ENCODE results near the gene ITLN2.
"Not testable (repeated sequence)": the region's sequence is repeated elsewhere in the genome, so short reads cannot be mapped to it uniquely, and the experiment has no call there.

The ITLN2 gene

DNA sequence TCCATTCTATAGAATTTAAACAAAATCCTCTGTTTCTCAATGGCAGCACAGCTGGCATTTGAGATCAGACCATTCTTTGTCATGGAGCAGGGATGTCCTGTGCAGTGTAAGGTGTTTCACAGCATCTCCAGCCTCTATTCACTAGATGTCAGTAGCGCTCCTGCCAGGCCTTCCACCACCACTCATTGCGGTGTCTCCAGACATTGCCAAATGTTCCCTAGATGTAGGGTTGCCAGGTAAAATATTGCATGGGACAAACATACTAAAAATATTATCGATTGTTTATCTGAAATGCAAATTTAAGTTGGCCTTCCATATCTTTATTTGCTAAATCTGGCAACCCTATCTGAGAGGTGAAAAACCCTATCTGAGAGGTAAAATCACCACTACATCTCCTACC is 11.7 kb downstream of the ITLN2 start:
- H3K4me3 ChIP-seq (ENCODE audit: low read depth, low read length): no peak overlapping the region
- peak; percentile 18 for DNase-seq (ENCODE audit: low read depth)
- no peak for TF ChIP-seq POLR2A (IDR thresholded peaks at IDR 0.05; ENCODE audit: extremely low read depth, insufficient read length)
- TF ChIP-seq, protein P1, sequence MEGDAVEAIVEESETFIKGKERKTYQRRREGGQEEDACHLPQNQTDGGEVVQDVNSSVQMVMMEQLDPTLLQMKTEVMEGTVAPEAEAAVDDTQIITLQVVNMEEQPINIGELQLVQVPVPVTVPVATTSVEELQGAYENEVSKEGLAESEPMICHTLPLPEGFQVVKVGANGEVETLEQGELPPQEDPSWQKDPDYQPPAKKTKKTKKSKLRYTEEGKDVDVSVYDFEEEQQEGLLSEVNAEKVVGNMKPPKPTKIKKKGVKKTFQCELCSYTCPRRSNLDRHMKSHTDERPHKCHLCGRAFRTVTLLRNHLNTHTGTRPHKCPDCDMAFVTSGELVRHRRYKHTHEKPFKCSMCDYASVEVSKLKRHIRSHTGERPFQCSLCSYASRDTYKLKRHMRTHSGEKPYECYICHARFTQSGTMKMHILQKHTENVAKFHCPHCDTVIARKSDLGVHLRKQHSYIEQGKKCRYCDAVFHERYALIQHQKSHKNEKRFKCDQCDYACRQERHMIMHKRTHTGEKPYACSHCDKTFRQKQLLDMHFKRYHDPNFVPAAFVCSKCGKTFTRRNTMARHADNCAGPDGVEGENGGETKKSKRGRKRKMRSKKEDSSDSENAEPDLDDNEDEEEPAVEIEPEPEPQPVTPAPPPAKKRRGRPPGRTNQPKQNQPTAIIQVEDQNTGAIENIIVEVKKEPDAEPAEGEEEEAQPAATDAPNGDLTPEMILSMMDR (IDR thresholded peaks at IDR 0.05; ENCODE audit: low read depth, low read length): no peak
- TF ChIP-seq, protein P2, sequence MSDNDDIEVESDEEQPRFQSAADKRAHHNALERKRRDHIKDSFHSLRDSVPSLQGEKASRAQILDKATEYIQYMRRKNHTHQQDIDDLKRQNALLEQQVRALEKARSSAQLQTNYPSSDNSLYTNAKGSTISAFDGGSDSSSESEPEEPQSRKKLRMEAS (IDR thresholded peaks at IDR 0.05; ENCODE audit: low read depth, low read length): no peak
- no peak for TF ChIP-seq MYC (IDR thresholded peaks at IDR 0.05; ENCODE audit: low read depth, low read length)

DNA sequence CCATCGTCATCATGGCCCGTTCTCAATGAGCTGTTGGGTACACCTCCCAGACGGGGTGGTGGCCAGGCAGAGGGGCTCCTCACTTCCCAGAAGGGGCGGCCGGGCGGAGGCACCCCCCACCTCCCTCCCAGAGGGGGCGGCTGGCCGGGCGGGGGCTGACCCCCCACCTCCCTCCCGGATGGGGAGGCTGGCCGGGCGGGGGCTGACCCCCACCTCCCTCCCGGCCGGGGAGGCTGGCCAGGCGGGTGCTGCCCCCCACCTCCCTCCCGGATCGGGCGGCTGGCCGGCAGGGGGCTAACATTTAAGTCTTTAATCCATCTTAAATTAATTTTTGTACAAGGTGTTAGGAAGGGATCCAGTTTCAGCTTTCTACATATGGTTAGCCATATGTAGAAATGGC is 17.9 kb downstream of the ITLN2 start:
- H3K4me3 ChIP-seq (ENCODE audit: low read depth, low read length); DNase-seq (ENCODE audit: low read depth): not testable (repeated sequence)

DNA sequence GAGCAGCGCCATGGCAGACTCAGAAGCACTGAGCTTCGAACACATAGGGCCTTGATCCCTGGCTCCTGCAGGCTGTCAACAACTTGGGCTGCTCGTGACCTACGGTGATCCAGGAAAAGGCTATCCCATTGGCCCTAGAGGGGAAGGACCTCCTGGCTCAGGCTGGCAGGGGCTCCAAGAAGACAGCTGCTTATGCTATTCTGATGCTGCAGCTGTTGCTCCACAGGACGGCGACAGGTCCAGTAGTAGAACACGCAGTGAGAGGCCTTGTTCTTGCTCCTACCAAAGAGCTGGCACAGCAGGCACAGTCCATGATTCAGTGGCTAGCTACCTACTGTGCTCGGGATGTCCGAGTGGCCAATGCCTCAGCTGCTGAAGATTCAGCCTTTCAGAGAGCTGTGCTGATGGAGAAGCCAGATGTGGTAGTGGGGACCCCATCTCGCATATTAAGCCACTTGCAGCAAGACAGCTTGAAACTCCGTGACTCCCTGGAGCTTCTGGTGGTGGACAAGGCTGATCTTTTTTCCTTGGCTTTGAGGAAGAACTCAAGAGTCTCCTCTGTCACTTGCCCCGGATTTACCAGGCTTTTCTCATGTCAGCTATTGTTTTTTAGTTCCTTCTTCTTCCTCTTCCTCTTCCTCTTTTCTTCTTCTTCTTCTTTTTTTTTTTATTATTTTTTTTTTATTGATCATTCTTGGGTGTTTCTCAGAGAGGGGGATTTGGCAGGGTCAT is 18.9 kb downstream of the ITLN2 start:
- TF ChIP-seq, protein P1 (IDR thresholded peaks at IDR 0.05; ENCODE audit: low read depth, low read length): no peak
- TF ChIP-seq POLR2A (IDR thresholded peaks at IDR 0.05; ENCODE audit: extremely low read depth, insufficient read length): no peak
- no peak for TF ChIP-seq MYC (IDR thresholded peaks at IDR 0.05; ENCODE audit: low read depth, low read length)
- peak; percentile 15 for DNase-seq (ENCODE audit: low read depth)
- no peak overlapping the region for H3K4me3 ChIP-seq (ENCODE audit: low read depth, low read length)

DNA sequence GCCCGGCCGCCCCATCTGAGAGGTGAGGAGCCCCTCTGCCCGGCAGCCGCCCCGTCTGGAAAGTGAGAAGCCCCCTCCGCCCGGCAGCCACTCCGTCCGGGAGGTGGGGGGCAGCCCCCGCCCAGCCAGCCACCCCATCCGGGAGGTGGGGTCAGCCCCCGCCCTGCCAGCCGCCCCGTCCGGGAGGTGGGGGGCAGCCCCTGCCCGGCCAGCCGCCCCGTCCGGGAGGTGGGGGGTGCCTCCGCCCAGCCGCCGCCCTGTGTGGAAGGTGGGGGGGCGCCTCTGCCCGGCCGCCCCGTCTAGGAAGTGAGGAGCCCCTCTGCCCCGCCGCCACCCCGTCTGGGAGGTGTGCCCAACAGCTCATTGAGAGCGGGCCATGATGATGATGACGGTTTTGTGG is 21.3 kb downstream of the ITLN2 start:
- not testable (repeated sequence) for DNase-seq (ENCODE audit: low read depth); H3K4me3 ChIP-seq (ENCODE audit: low read depth, low read length)

DNA sequence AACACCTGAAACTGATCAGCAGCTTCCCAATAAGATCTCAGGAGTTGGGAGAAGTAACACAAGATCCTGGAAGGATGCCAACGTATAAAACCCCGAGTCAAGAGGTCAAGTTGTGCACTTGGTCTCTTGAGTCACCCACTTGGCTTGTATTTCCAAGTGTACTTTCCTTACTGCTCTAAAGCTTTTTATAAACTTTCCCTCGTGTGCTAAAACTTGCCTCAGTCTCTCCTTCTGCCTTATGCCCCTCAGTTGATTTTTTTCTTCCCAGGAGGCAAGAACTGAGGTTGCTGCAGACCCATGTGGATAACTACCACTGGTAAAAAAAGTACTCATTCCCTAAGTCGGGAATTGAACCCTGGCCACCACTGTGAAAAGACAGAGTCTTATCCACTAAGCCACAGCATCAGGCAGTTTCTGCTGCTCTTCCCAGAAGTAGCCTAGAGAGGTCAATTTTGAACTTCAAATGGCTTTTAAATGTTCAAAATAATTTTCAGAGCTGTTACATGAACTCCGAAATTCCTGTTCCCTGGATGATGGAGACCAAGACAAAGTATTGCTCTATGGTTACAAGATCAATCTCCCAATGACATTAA is 28.9 kb downstream of the ITLN2 start:
- no peak for TF ChIP-seq POLR2A (IDR thresholded peaks at IDR 0.05; ENCODE audit: extremely low read depth, insufficient read length)
- TF ChIP-seq, protein P1 (IDR thresholded peaks at IDR 0.05; ENCODE audit: low read depth, low read length): no peak
- TF ChIP-seq, protein P2 (IDR thresholded peaks at IDR 0.05; ENCODE audit: low read depth, low read length): no peak
- no peak for TF ChIP-seq MYC (IDR thresholded peaks at IDR 0.05; ENCODE audit: low read depth, low read length)
- DNase-seq (ENCODE audit: low read depth): peak; percentile 13
- H3K4me3 ChIP-seq (ENCODE audit: low read depth, low read length): no peak overlapping the region

DNA sequence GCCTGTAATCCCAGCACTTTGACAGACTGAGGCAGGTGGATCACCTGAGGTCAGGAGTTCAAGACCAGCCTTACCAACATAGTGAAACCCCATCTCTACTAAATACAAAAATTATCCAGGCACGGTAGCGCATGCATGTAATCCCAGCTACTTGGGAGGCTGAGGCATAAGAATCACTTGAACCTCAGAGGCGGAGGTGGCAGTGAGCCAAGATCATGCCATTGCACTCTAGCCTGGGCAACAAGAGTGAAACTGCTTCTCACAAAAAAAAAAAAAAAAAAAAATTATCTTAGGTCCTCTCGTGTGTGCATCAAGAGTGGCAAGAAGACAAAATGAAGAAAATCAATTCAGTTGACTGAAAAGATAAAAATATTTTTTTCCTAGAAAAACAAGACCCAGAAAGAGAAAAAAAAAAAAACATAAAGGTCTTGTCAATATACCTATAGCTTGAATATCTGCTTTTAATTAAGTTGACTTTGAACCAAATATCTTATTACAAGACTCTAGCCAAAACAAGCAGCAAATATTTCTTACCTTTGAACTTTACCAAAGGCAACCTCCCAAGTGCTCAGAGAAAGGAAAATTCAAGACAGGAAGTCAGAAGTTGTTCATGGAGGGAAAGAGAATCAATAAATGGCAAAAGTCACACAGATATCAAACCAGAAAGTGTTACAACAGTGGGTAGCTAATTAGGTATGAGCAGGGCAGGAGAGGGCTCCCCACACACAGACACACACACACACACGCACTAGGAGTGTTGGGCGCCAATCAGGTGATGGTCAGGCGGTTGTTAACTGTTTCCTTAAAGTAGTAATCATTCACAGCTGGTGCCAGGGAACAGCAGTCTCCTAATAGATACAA is 29.6 kb downstream of the ITLN2 start:
- no peak for DNase-seq (ENCODE audit: low read depth)
- no peak for TF ChIP-seq POLR2A (IDR thresholded peaks at IDR 0.05; ENCODE audit: extremely low read depth, insufficient read length)
- TF ChIP-seq, protein P1 (IDR thresholded peaks at IDR 0.05; ENCODE audit: low read depth, low read length): no peak
- no peak for TF ChIP-seq MYC (IDR thresholded peaks at IDR 0.05; ENCODE audit: low read depth, low read length)
- TF ChIP-seq, protein P2 (IDR thresholded peaks at IDR 0.05; ENCODE audit: low read depth, low read length): no peak
- no peak overlapping the region for H3K4me3 ChIP-seq (ENCODE audit: low read depth, low read length)

Measured in NB4 (cell line).